Measurements from ENCODE around the gene ACTG1.

- TF ChIP-seq CTCF (IDR thresholded peaks at IDR 0.05), result no peak
- TF ChIP-seq POLR2A (IDR thresholded peaks at IDR 0.05), result no peak
- no peak for TF ChIP-seq POLR2AphosphoS5 (IDR thresholded peaks at IDR 0.05; ENCODE audit: insufficient read depth in 1 of 2, low read depth in 1 of 2)
These were observed 12.6 kb downstream of the ACTG1 start for GRCh38 chr17:81500047-81500446.

All from vagina (tissue), 2 donors.